Astrocyte of the spinal cord (primary cell): ENCODE results near the gene ACP6.

Experiments
- DNase-seq: peaks from one replicate; pipeline ENCODE4 v3.0.0; 2011; ENCODE audit warnings: low read depth, low spot score
- H3K4me3 ChIP-seq: 2 replicates; pipeline ENCODE4 v1.5.1; 2011; ENCODE audit warnings: low read depth, mild to moderate bottlenecking, low read length, moderate library complexity
- CTCF ChIP-seq: IDR thresholded peaks from 2 replicates; pipeline ENCODE4 v1.5.1; 2012; ENCODE audit warnings: low read depth, mild to moderate bottlenecking, low read length, inconsistent platforms
- in situ Hi-C: cut with HindIII; loops from 2 replicates; pipeline ENCODE4 v1.10.0; 2017; ENCODE audit warnings: low sequenced_read_pairs

Gene ACP6

GRCh38 chr1:147670319-147671001, at the start of gene ACP6:
Gene ACP6 (minus strand): TSS chr1:147670524. CDS start chr1:147670048, 476 bp downstream.
- no peak for TF ChIP-seq CTCF
- peak within 1 kb of the TSS; percentile 70 for H3K4me3 ChIP-seq
- DNase-seq: peak; percentile 96
- in situ Hi-C loops: no loop called here

- no peak for DNase-seq
These were observed 49.4 kb upstream of the ACP6 start for GRCh38 chr1:147719711-147720225.

GRCh38 chr1:147719029-147719698, 48.8 kb upstream of the ACP6 start:
- in situ Hi-C loops: no loop called here
- TF ChIP-seq CTCF: no peak
- DNase-seq: no peak
- H3K4me3 ChIP-seq: no peak overlapping the region

More at GRCh38 chr1:147719711-147720225, 49.4 kb upstream of the ACP6 start:
- H3K4me3 ChIP-seq: no peak overlapping the region
- TF ChIP-seq CTCF: no peak
- in situ Hi-C loops: no loop called here

GRCh38 chr1:147717706-147718097, 47.4 kb upstream of the ACP6 start:
- no peak overlapping the region for H3K4me3 ChIP-seq
- no peak for DNase-seq
- in situ Hi-C loops: no loop called here
- no peak for TF ChIP-seq CTCF

GRCh38 chr1:147717051-147717705, 46.9 kb upstream of the ACP6 start:
- TF ChIP-seq CTCF: no peak
- no peak for DNase-seq
- in situ Hi-C loops: no loop called here
- no peak overlapping the region for H3K4me3 ChIP-seq

- H3K4me3 ChIP-seq: no peak overlapping the region
- TF ChIP-seq CTCF: no peak
- in situ Hi-C loops: no loop called here
- DNase-seq: no peak
These were observed 42.3 kb upstream of the ACP6 start for GRCh38 chr1:147712605-147713004.
